Fibroblast of the aortic adventitia (primary cell): ENCODE data around the gene TFG. TPM values are rescaled to one million over a fixed set of nuclear protein-coding genes. Genes with fewer than 3 reads are reported as not detected.

Experiments
- DNase-seq: peaks from one replicate; pipeline ENCODE4 v3.0.0-alpha.2; 2010; ENCODE audit warnings: low read depth
- H3K4me3 ChIP-seq: 2 replicates; pipeline ENCODE4 v1.5.1; 2011; ENCODE audit warnings: low read depth, mild to moderate bottlenecking, control low read depth, low read length, moderate library complexity
- CTCF ChIP-seq: IDR thresholded peaks from 2 replicates; pipeline ENCODE4 v1.5.1; 2011; ENCODE audit warnings: mild to moderate bottlenecking, low read length, control low read depth, inconsistent platforms; ENCODE audit not compliant: insufficient read depth
- total RNA-seq: library from RNA; depleted of rRNA; stranded (reverse); fragments of >200 nt; gene quantifications from 2 replicates; pipeline ENCODE4 v1.2.3, GENCODE V29; 2012; ENCODE audit warnings: low replicate concordance

TFG gene
- total RNA-seq, 1 donor, result 143 TPM

DNA sequence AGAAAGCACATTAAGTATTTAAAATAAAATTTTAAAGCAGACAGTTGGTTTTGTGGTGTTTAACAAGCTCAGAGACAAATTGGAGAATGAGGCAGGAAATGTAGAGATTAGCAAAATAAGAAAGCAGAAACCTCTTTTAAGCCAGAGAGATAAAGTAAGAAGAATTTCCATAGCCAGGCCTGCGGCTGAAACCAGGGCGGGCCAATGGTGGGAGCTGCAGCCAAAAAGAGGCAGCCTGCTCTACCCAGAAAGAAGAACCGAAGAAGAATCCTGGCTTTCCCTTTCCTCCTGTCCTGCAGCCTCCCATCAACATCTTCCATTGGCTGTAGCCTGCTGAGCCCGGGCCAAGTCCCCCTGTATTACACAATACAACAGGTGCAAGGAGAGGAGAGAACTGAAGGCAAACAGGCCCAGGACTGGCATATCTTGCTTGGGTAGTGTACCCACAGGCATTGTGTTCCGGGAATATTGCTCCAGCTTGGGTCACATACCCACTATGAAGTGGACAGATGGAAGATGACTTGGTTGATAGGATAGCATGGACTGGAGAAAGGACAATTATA is 11.5 kb upstream of the TFG start:
- no peak for DNase-seq
- TF ChIP-seq CTCF, result no peak
- H3K4me3 ChIP-seq, result no peak overlapping the region

- TF ChIP-seq CTCF, result no peak
- DNase-seq, result no peak
- no peak overlapping the region for H3K4me3 ChIP-seq
These were observed 10.6 kb upstream of the TFG start for GRCh38 chr3:100698736-100699135.

GRCh38 chr3:100700708-100701107 is 8.6 kb upstream of the TFG start:
- no peak for DNase-seq
- TF ChIP-seq CTCF, result no peak
- no peak overlapping the region for H3K4me3 ChIP-seq

DNA sequence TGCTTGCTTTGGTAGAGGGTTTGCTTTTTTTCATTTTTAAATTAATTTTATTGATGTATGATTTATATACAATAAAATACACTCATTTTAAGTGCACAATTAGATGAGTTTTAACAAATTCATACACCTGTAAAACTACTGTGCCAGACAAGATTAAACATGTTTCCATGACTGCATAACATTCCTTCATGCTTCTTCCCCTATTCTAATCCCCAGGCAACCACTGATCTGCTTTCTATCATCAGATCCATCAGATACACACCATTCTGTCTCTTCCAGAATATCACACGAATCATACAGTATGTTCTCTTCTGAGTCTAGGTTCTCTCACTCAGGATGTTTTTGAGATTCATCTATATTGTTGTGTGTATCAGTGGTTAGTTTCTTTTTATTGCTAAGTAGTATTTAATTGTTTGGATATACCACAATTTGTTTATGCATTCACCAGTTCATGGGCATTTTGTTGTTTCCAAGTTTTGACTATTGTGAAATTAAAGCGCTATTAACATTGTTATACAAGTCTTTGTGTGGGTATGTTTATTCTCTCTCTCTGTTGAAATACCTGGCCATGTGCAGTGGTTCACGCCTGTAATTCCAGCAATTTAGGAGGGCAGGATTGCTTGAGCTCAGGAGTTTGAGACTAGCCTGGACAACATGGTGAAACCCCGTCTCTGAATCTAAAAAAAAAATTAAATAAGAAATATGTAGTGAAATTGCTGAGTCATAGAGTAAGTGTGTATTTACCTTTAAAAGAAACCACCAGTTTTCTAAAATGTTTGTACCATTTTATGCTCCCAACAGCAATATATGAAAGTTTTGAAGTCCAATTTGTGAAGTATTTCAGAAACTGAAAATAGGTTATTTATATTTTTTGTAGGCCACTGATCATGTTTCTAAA is 7.0 kb upstream of the TFG start:
- TF ChIP-seq CTCF, result no peak
- DNase-seq, result no peak
- H3K4me3 ChIP-seq, result no peak overlapping the region

GRCh38 chr3:100702980-100703345 is 6.3 kb upstream of the TFG start:
- no peak overlapping the region for H3K4me3 ChIP-seq
- no peak for DNase-seq
- TF ChIP-seq CTCF, result no peak

DNA sequence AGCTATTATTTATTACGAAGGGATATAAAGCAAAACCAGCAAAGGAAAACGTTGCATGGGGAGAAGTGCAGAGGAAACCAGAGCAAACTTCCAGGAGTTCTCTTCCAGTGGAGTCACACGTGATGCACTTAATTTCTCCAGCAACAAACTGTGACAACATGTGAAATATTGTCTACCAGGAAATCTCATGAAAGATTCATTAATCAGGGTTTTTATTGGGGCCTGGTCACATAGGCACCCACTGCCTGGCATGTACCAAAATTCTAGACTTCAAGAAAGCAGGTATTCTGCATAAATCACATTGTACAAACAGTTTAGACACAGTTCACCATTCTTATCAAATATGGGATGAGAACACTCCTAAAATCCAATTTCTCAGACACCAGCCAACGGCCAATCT is 5.4 kb upstream of the TFG start:
- no peak overlapping the region for H3K4me3 ChIP-seq
- no peak for TF ChIP-seq CTCF
- DNase-seq, result no peak
